ENCODE results near the gene NSFL1C. TPM values are rescaled to one million over a fixed set of nuclear protein-coding genes. Genes with fewer than 3 reads are reported as not detected.

The NSFL1C gene
- total RNA-seq, 1 experiment from 2014 or later: 151 TPM

DNA sequence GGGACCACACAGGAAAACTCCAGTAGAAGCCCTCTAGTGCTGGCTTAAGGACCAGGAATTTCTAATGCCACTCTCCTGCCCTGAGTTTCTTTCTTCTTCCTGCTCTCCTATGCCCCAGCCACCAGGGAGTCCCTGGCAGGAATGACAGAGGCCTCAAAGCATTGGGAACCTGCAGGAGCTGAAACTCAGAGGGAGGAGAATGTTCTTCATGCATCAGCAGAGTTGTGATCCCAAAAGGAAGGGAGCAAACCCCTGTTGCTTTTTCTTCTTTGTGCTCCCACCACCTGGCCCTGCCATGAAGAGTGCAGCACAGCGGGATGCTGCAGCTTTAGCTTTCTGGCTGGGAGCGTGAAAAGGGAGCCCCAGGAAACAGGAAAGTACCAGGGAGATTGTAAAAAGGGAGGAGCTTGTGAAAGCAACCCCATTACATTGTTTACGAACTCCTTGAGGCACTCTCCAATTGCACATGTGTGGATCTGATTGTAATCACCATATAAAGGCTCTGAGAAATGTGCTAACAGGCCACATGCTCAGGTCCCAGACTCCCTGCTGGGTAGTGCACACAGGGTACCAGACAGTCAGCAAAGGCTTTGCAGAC is 39.1 kb downstream of the NSFL1C start:
- H3K4me2 ChIP-seq: no peak overlapping the region
- POLR2A ChIA-PET (ENCODE audit: unreplicated experiment): interaction anchor here (0.5 kb wide), 1 partner anchor 320 kb away, joined by 4 read pairs; no protein-coding TSS in a partner anchor
- no peaks in the 10 kb centered on the region for H3K79me2 ChIP-seq (ENCODE audit: low read depth)
- H2AFZ ChIP-seq: no peak overlapping the region
- intact Hi-C loops (cut with micrococcal nuclease; ENCODE audit: unreplicated experiment): no loop called here
- H3K4me1 ChIP-seq (replicated peaks; ENCODE audit: insufficient read depth): peaks cover 35% of the 10 kb centered on the region
- peak; percentile 17 to 36 for DNase-seq
- H3K4me3 ChIP-seq: no peak overlapping the region
- no peak overlapping the region for H3K27ac ChIP-seq
- no TSS peak for BruUV-seq (replicated peaks)
- no peaks in the 10 kb centered on the region for H3K9me2 ChIP-seq (ENCODE audit: insufficient read depth)
- peaks cover 13% of the 10 kb centered on the region; the same call in 1 of the 2 replicates for H3F3A ChIP-seq (ENCODE audit: insufficient read depth, low read depth)
- no peaks in the 10 kb centered on the region for H4K20me1 ChIP-seq (ENCODE audit: insufficient read depth)
- no peaks in the 10 kb centered on the region for H3K36me3 ChIP-seq (ENCODE audit: low read depth)
- CTCF ChIA-PET: no interaction called here
- peaks cover 5% of the 10 kb centered on the region; the same call in 1 of the 2 replicates for H3K9me3 ChIP-seq (ENCODE audit: insufficient read depth, low read depth)
- TF ChIP-seq, protein P1, sequence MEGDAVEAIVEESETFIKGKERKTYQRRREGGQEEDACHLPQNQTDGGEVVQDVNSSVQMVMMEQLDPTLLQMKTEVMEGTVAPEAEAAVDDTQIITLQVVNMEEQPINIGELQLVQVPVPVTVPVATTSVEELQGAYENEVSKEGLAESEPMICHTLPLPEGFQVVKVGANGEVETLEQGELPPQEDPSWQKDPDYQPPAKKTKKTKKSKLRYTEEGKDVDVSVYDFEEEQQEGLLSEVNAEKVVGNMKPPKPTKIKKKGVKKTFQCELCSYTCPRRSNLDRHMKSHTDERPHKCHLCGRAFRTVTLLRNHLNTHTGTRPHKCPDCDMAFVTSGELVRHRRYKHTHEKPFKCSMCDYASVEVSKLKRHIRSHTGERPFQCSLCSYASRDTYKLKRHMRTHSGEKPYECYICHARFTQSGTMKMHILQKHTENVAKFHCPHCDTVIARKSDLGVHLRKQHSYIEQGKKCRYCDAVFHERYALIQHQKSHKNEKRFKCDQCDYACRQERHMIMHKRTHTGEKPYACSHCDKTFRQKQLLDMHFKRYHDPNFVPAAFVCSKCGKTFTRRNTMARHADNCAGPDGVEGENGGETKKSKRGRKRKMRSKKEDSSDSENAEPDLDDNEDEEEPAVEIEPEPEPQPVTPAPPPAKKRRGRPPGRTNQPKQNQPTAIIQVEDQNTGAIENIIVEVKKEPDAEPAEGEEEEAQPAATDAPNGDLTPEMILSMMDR (conservative IDR thresholded peaks at IDR 0.05): no peak
- TF ChIP-seq EZH2 (IDR thresholded peaks at IDR 0.05; ENCODE audit: low read depth): no peak
- no peaks in the 10 kb centered on the region for H3K27me3 ChIP-seq (ENCODE audit: insufficient read depth, low read depth)

GRCh38 chr20:1426231-1426849 is 40.3 kb downstream of the NSFL1C start:
- Histone ChIP-seq H3K27me3 (ENCODE audit: insufficient read depth, low read depth) (no peaks in the 10 kb centered on the region), H3K4me3 (no peak overlapping the region), H3K36me3 (ENCODE audit: low read depth) (no peaks in the 10 kb centered on the region), H4K20me1 (ENCODE audit: insufficient read depth) (no peaks in the 10 kb centered on the region), H3F3A (ENCODE audit: insufficient read depth, low read depth) (peaks cover 13% of the 10 kb centered on the region; the same call in 1 of the 2 replicates), H3K79me2 (ENCODE audit: low read depth) (no peaks in the 10 kb centered on the region), H3K9me3 (ENCODE audit: insufficient read depth, low read depth) (peaks cover 1% of the 10 kb centered on the region), H2AFZ (no peak overlapping the region), H3K27ac (no peak overlapping the region), H3K4me1 (replicated peaks; ENCODE audit: insufficient read depth) (peaks cover 42% of the 10 kb centered on the region), H3K9me2 (ENCODE audit: insufficient read depth) (no peaks in the 10 kb centered on the region), H3K4me2 (no peak overlapping the region)
- no TSS peak for BruUV-seq (replicated peaks)
- intact Hi-C loops (cut with micrococcal nuclease; ENCODE audit: unreplicated experiment): no loop called here
- ChIA-PET CTCF (no interaction called here), POLR2A (ENCODE audit: unreplicated experiment) (interaction anchor here (0.5 to 0.6 kb wide), 2 partner anchors 27 to 331 kb away, joined by 3 read pairs; no protein-coding TSS in a partner anchor)
- no peak for TF ChIP-seq EZH2 (IDR thresholded peaks at IDR 0.05; ENCODE audit: low read depth)
- TF ChIP-seq, protein P1 (conservative IDR thresholded peaks at IDR 0.05): no peak
- DNase-seq: no peak

GRCh38 chr20:1424336-1424735 is 42.3 kb downstream of the NSFL1C start:
- BruUV-seq (replicated peaks): no TSS peak
- no peaks in the 10 kb centered on the region for H3K79me2 ChIP-seq (ENCODE audit: low read depth)
- peaks cover 15% of the 10 kb centered on the region; the same call in 1 of the 2 replicates for H3F3A ChIP-seq (ENCODE audit: insufficient read depth, low read depth)
- CTCF ChIA-PET: no interaction called here
- intact Hi-C loops (cut with micrococcal nuclease; ENCODE audit: unreplicated experiment): no loop called here
- H3K27ac ChIP-seq: no peak overlapping the region
- H3K4me1 ChIP-seq (replicated peaks; ENCODE audit: insufficient read depth): peaks cover 32% of the 10 kb centered on the region
- no peak for TF ChIP-seq EZH2 (IDR thresholded peaks at IDR 0.05; ENCODE audit: low read depth)
- TF ChIP-seq, protein P1 (conservative IDR thresholded peaks at IDR 0.05): no peak
- peaks cover 19% of the 10 kb centered on the region for H3K9me3 ChIP-seq (ENCODE audit: insufficient read depth, low read depth)
- H4K20me1 ChIP-seq (ENCODE audit: insufficient read depth): no peaks in the 10 kb centered on the region
- H3K4me3 ChIP-seq: no peak overlapping the region
- H3K27me3 ChIP-seq (ENCODE audit: insufficient read depth, low read depth): no peaks in the 10 kb centered on the region
- POLR2A ChIA-PET (ENCODE audit: unreplicated experiment): interaction anchor here (0.7 kb wide), 1 partner anchor 283 kb away, joined by 4 read pairs; no protein-coding TSS in a partner anchor
- no peaks in the 10 kb centered on the region for H3K9me2 ChIP-seq (ENCODE audit: insufficient read depth)
- no peak for DNase-seq
- no peak overlapping the region for H2AFZ ChIP-seq
- H3K36me3 ChIP-seq (ENCODE audit: low read depth): no peaks in the 10 kb centered on the region
- H3K4me2 ChIP-seq: no peak overlapping the region
